Measurements from ENCODE around the gene EIF4E3. TPM values are rescaled to one million over a fixed set of nuclear protein-coding genes. Genes with fewer than 3 reads are reported as not detected.

The EIF4E3 gene
- total and polyA plus RNA-seq, 2 donors (not counting 1 experiment from before 2014, with no cell fraction given): 1.00 to 5.0 TPM

DNA sequence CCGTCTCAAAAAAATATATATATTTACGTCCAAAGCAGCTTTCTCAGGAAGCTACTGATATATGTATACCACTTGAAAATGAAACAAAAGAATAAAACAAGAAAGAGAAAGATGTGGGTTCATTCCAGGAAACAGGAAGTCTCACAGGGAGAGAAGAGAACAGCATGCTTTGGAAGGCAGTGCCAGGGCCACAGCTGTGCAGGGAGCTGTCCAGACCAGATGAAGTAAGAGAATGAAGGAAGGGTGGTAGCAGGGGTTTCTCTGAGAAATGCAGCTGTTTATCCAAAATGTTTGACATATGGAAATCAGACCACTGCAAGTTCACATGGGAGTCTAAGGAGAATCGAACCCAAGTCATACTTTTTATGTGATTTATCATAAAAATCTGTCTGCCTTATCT is 19.5 kb upstream of the EIF4E3 start:
- DNase-seq (no peak), ATAC-seq (ENCODE audit: low read depth) (no peak)
- H3K4me3 Mint-ChIP-seq: no peak overlapping the region
- Histone ChIP-seq H3K36me3 (replicated peaks in 1 of 2; ENCODE audit: control extremely low read depth in 1 of 2, control insufficient read depth in 1 of 2, extremely low read depth in 1 of 2, insufficient read depth in 2 of 2, low read length in 1 of 2) (no peaks in the 10 kb centered on the region), H3K79me2 (ENCODE audit: control insufficient read depth, insufficient read depth, low read length) (no peaks in the 10 kb centered on the region), H3K4me3 (ENCODE audit: control extremely low read depth in 1 of 5, extremely low read depth in 1 of 5, insufficient read depth in 1 of 5, low read depth in 2 of 5, low read length in 4 of 5) (no peak overlapping the region), H4K20me1 (ENCODE audit: control insufficient read depth, insufficient read depth, low read length, poor library complexity, severe bottlenecking) (no peaks in the 10 kb centered on the region), H3K9me3 (ENCODE audit: control extremely low read depth in 1 of 3, control insufficient read depth in 2 of 3, insufficient read depth in 1 of 3, low read length in 2 of 3) (peaks cover 2 to 23% (median 17%) of the 10 kb centered on the region in 3 donors), H3K4me1 (ENCODE audit: control insufficient read depth in 2 of 2, insufficient read depth in 2 of 2, low read length in 2 of 2) (no peaks in the 10 kb centered on the region), H3K27me3 (replicated peaks in 1 of 4; ENCODE audit: control extremely low read depth in 1 of 4, control insufficient read depth in 3 of 4, insufficient read depth in 4 of 4, low read length in 3 of 4) (peaks cover 0 to 3% (median 0%) of the 10 kb centered on the region in 4 experiments), H3K4me2 (replicated peaks; ENCODE audit: low read depth, low read length, poor library complexity, severe bottlenecking) (no peak overlapping the region), H3K27ac (ENCODE audit: low read length in 2 of 2) (no peak overlapping the region), H3K9ac (ENCODE audit: low read length) (no peak overlapping the region), H2AFZ (ENCODE audit: insufficient read depth, low read depth, low read length, poor library complexity, severe bottlenecking) (no peak overlapping the region)
- H3K27me3 Mint-ChIP-seq: peaks cover 17% of the 10 kb centered on the region
- 60% methylated on average over 1 of the region's 3 CpGs for whole genome bisulfite sequencing (ENCODE audit: insufficient coverage)
- H3K9me3 Mint-ChIP-seq (ENCODE audit: insufficient read depth): peaks cover 14% of the 10 kb centered on the region
- ChIA-PET POLR2A (no interaction called here), CTCF (interaction anchor here (1.0 kb wide), 1 partner anchor 16 kb away, joined by 3 read pairs; no protein-coding TSS in a partner anchor)
- TF ChIP-seq EZH2 (IDR thresholded peaks at IDR 0.05; ENCODE audit: borderline replicate concordance, insufficient read depth, low read depth, low read length, poor library complexity, severe bottlenecking): no peak
- TF ChIP-seq, protein P1, sequence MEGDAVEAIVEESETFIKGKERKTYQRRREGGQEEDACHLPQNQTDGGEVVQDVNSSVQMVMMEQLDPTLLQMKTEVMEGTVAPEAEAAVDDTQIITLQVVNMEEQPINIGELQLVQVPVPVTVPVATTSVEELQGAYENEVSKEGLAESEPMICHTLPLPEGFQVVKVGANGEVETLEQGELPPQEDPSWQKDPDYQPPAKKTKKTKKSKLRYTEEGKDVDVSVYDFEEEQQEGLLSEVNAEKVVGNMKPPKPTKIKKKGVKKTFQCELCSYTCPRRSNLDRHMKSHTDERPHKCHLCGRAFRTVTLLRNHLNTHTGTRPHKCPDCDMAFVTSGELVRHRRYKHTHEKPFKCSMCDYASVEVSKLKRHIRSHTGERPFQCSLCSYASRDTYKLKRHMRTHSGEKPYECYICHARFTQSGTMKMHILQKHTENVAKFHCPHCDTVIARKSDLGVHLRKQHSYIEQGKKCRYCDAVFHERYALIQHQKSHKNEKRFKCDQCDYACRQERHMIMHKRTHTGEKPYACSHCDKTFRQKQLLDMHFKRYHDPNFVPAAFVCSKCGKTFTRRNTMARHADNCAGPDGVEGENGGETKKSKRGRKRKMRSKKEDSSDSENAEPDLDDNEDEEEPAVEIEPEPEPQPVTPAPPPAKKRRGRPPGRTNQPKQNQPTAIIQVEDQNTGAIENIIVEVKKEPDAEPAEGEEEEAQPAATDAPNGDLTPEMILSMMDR (IDR thresholded peaks at IDR 0.05): no peak
- intact Hi-C loops (cut with micrococcal nuclease): no loop called here
- no peak overlapping the region for H3K27ac Mint-ChIP-seq
- H3K4me1 Mint-ChIP-seq: no peaks in the 10 kb centered on the region

DNA sequence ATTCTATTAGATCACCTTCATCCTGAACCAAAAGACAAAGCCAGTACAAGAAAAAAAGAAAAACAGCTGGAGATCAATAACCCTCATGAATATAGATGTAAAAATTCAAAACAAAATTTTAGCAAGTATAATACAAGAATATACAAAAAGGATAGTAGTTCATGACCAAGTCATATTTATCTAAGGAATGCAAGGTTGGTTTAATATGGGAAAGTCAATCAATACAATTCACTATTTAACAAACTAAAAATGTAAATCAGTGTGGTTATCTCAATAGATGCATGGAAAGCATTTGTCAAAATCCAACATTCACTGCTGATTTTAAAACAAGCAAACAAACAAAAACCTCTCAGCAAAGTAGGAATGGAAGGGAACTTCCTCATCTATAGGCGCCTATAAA is 17.4 kb upstream of the EIF4E3 start:
- no CpG with 5 or more reads among the region's 1 CpG for WGBS (ENCODE audit: insufficient coverage)
- intact Hi-C loops (cut with micrococcal nuclease): no loop called here
- Mint-ChIP-seq H3K4me1 (no peaks in the 10 kb centered on the region), H3K27me3 (peaks cover 19% of the 10 kb centered on the region), H3K27ac (no peak overlapping the region), H3K4me3 (no peak overlapping the region), H3K9me3 (ENCODE audit: insufficient read depth) (peaks cover 14% of the 10 kb centered on the region)
- no peaks in the 10 kb centered on the region for H3K4me1 ChIP-seq (ENCODE audit: control insufficient read depth in 2 of 2, insufficient read depth in 2 of 2, low read length in 2 of 2)
- H2AFZ ChIP-seq (ENCODE audit: insufficient read depth, low read depth, low read length, poor library complexity, severe bottlenecking): no peak overlapping the region
- DNase-seq (no peak), ATAC-seq (ENCODE audit: low read depth) (no peak)
- H3K36me3 ChIP-seq (replicated peaks in 1 of 2; ENCODE audit: control extremely low read depth in 1 of 2, control insufficient read depth in 1 of 2, extremely low read depth in 1 of 2, insufficient read depth in 2 of 2, low read length in 1 of 2): no peaks in the 10 kb centered on the region
- no peaks in the 10 kb centered on the region for H4K20me1 ChIP-seq (ENCODE audit: control insufficient read depth, insufficient read depth, low read length, poor library complexity, severe bottlenecking)
- ChIA-PET POLR2A (no interaction called here), CTCF (interaction anchor here (0.6 to 0.9 kb wide), 2 partner anchors 11 to 88 kb away, joined by 3 read pairs; no protein-coding TSS in a partner anchor)
- no peak overlapping the region for H3K27ac ChIP-seq (ENCODE audit: low read length in 2 of 2)
- TF ChIP-seq EZH2 (IDR thresholded peaks at IDR 0.05; ENCODE audit: borderline replicate concordance, insufficient read depth, low read depth, low read length, poor library complexity, severe bottlenecking): no peak
- TF ChIP-seq, protein P1 (IDR thresholded peaks at IDR 0.05): no peak
- H3K4me3 ChIP-seq (ENCODE audit: control extremely low read depth in 1 of 5, extremely low read depth in 1 of 5, insufficient read depth in 1 of 5, low read depth in 2 of 5, low read length in 4 of 5): no peak overlapping the region
- H3K9ac ChIP-seq (ENCODE audit: low read length): no peak overlapping the region
- peaks cover 0 to 4% (median 0%) of the 10 kb centered on the region in 4 experiments for H3K27me3 ChIP-seq (replicated peaks in 1 of 4; ENCODE audit: control extremely low read depth in 1 of 4, control insufficient read depth in 3 of 4, insufficient read depth in 4 of 4, low read length in 3 of 4)
- H3K4me2 ChIP-seq (replicated peaks; ENCODE audit: low read depth, low read length, poor library complexity, severe bottlenecking): no peak overlapping the region
- no peaks in the 10 kb centered on the region for H3K79me2 ChIP-seq (ENCODE audit: control insufficient read depth, insufficient read depth, low read length)
- H3K9me3 ChIP-seq (ENCODE audit: control extremely low read depth in 1 of 3, control insufficient read depth in 2 of 3, insufficient read depth in 1 of 3, low read length in 2 of 3): peaks cover 2 to 24% (median 17%) of the 10 kb centered on the region in 3 donors

Measured in B cell (primary cell).